Skin of body (tissue), 2 donors: ENCODE measurements around the gene SLC27A4. TPM values are rescaled to one million over a fixed set of nuclear protein-coding genes. Genes with fewer than 3 reads are reported as not detected.

Experiments
- DNase-seq: peaks from one replicate; lab custom pipeline; 2025; lab: John Stamatoyannopoulos, UW
- total RNA-seq: library from RNA; depleted of rRNA; stranded (reverse); fragments of >200 nt; gene quantifications from one replicate; pipeline ENCODE4 v1.2.3, GENCODE V29; 2014

Gene SLC27A4
- 17.7 TPM for total RNA-seq

- DNase-seq, result no peak
These were observed at the start of gene SLC27A4 for GRCh38 chr9:128339761-128340690. TSS of gene SLC27A4 (plus strand) at chr9:128340527. CDS start at chr9:128343133, 2,606 bp downstream.

- no peak for DNase-seq
These were observed 48.3 kb upstream of the SLC27A4 start for GRCh38 chr9:128292009-128292408.

- no peak for DNase-seq
These were observed 47.2 kb upstream of the SLC27A4 start for GRCh38 chr9:128293091-128293490.

GRCh38 chr9:128294142-128294541 lies 46.2 kb upstream of the SLC27A4 start:
- no peak for DNase-seq

- no peak for DNase-seq
These were observed 43.7 kb upstream of the SLC27A4 start for GRCh38 chr9:128296340-128297220.

- no peak for DNase-seq
These were observed 43.0 kb upstream of the SLC27A4 start for GRCh38 chr9:128297221-128297773.

- no peak for DNase-seq
These were observed 41.5 kb upstream of the SLC27A4 start for GRCh38 chr9:128298535-128299482.

- no peak for DNase-seq
These were observed 36.0 kb upstream of the SLC27A4 start for GRCh38 chr9:128304136-128304970.

- no peak for DNase-seq
These were observed 35.4 kb upstream of the SLC27A4 start for GRCh38 chr9:128304971-128305288.

GRCh38 chr9:128309551-128309950 lies 30.8 kb upstream of the SLC27A4 start:
- no peak for DNase-seq

- no peak for DNase-seq
These were observed 29.9 kb upstream of the SLC27A4 start for GRCh38 chr9:128310461-128310860.

- DNase-seq, result no peak
These were observed 25.6 kb upstream of the SLC27A4 start for GRCh38 chr9:128314697-128315096.

- DNase-seq, result no peak
These were observed 23.9 kb upstream of the SLC27A4 start for GRCh38 chr9:128316421-128316820.

GRCh38 chr9:128317629-128318028 lies 22.7 kb upstream of the SLC27A4 start:
- DNase-seq, result no peak

GRCh38 chr9:128321343-128321742 lies 19.0 kb upstream of the SLC27A4 start:
- no peak for DNase-seq

GRCh38 chr9:128321879-128322403 lies 18.4 kb upstream of the SLC27A4 start:
- DNase-seq, result no peak

- DNase-seq, result peak; percentile 97
These were observed 17.7 kb upstream of the SLC27A4 start, which contains the start of the genes COQ4 and TRUB2 for GRCh38 chr9:128322404-128323211. TSS of gene COQ4 (plus strand) at chr9:128322839. CDS start at chr9:128322859, 20 bp downstream. TSS of gene TRUB2 (minus strand) at chr9:128322447. CDS start at chr9:128322408, 39 bp downstream.

- DNase-seq, result no peak
These were observed 17.1 kb upstream of the SLC27A4 start for GRCh38 chr9:128323212-128323730.
